GM18858 (cell line): ENCODE data around the gene NR3C1.

Source experiments
- ATAC-seq: cut with Tn5 transposase; IDR thresholded peaks from one replicate; pipeline ENCODE4 v1.9.1; 2021; ENCODE audit not compliant: unreplicated experiment

Gene NR3C1

DNA sequence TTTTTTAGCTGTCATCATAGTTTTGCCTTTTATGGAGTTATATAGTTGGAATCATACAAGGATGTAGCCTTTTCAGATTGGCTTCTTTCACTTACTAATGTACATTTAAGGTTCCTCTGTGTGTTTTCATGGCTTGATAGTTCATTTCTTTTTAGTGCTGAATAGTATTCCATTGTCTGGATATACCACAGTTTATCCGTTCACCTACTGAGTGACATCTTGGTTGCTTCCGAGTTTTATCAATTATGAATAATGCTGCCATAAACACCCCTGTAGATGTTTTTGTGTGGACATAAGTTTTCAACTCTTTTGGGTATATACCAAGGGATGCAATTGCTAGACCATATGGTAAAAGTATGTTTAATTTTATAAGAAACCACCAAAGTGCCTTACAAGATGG lies 136.3 kb downstream of the NR3C1 start:
- ATAC-seq, result no peak

DNA sequence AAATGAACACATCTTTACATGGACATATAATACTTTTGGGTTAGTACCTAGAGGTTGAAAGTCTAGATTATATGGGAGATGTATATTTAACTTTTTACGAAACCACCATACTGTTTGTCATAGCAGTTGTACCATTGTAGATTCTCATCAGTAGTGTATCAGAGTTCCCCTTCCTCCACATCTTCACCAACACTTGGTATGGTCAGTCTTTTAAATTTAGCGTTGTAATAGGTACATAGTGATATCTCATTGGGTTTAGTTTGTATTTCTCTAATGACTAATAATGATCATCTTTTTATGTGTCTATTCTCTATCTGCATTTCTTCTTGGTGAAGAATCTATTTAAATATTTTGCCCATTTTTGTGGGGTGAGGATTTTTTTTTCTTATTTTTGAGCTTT lies 137.5 kb downstream of the NR3C1 start:
- no peak for ATAC-seq

GRCh38 chr5:143263272-143263810 lies 140.1 kb downstream of the NR3C1 start:
- no peak for ATAC-seq

DNA sequence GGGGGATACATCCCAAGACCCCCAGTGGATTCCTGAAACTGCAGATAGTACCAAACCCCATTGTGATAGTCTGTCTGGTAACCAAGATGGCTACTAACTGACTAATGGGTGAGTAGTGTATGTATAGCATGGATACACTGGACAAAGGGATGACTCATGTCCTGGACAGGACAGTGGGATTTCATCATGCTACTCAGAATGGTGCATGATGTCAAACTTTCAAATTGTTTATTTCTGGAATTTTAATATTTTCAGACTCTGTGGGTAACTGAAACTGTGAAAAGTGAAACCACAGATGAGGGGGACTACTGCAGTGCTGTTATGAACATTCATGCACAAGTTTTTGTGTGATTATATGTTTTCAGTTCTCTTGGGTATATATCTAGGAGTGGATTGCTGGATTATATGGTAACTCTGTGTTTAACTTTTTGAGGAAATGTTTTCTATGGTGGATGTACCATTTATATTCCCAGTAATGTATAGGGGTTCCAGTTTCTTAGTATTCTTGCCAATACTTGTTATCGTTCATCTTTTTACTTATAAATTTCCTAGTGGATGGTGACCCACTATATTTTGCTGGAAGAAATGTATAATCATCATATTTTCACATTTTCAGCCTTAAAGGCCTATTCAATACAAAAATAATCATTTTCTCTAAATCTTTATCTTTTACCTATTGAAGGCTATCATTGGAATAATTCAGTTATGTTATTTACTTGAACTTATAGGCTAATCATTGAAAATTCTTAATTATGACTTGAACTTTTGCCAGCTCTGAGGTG lies 140.9 kb downstream of the NR3C1 start:
- ATAC-seq, result peak; percentile 84

DNA sequence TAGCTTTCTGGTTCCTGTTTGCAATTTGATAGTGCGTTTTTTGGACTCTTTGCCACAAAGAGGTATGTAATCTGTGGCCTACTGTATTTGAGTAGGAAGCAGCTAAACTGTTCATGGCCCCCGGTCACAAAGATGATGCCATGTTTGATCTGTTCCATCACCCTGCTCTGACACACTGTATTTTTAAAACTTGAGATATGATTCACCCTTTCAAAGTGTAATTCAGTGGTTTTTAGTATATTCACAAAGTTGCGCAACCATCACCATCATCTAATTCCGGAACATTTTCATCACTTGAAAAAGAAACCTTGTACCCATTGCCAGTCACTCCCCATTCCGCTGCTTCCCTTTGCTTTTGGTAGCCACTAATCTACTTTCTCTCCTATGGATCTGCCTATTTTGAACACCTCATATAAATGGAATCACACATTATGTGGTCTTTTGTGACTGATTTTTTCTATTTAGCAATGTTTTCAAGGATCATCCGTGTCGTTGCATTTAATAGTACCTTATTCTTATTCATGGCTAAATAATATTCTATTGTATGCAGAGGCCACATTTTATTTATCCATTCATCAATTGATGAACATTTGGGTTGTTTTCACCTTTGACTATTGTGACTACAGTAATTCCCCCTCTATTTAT lies 141.6 kb downstream of the NR3C1 start:
- ATAC-seq, result no peak

GRCh38 chr5:143259254-143259605 lies 144.3 kb downstream of the NR3C1 start:
- ATAC-seq, result no peak

GRCh38 chr5:143258559-143259253 lies 144.8 kb downstream of the NR3C1 start:
- no peak for ATAC-seq

GRCh38 chr5:143254819-143255218 lies 148.7 kb downstream of the NR3C1 start:
- ATAC-seq, result no peak

GRCh38 chr5:143251946-143252345 lies 151.5 kb downstream of the NR3C1 start:
- ATAC-seq, result no peak

- peak; percentile 62 for ATAC-seq
These were observed 152.3 kb downstream of the NR3C1 start for GRCh38 chr5:143251190-143251589.

GRCh38 chr5:143249851-143250250 lies 153.6 kb downstream of the NR3C1 start:
- ATAC-seq, result no peak

- ATAC-seq, result no peak
These were observed 154.5 kb downstream of the NR3C1 start for GRCh38 chr5:143248822-143249579.

GRCh38 chr5:143248391-143248790 lies 155.1 kb downstream of the NR3C1 start:
- no peak for ATAC-seq

DNA sequence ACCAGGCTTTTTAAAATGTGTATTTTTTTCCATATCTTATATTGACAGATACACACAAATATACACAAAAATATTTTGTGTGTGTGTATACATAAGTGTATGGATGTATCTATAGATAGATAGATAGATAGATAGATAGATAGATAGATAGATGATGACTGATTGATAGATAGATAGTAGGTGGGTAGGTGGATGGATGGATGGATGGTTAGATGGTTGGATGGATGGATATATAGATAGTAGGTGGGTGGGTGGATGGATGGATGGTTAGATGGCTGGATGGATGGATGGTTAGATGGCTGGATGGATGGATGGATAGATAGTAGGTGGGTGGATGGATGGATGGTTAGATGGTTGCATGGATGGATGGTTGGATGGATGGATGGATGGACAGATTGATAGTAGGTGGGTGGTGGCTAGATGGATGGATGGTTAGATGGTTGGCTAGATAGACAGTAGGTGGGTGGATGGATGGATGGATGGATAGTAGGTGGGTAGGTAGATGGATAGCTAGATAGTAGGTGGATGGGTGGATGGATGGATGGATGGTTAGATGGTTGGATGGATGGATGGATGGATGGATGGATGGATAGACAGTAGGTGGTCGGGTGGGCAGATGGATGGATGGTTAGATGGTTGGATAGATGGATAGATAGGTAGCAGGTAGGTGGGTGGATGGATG lies 156.2 kb downstream of the NR3C1 start:
- ATAC-seq, result no peak

DNA sequence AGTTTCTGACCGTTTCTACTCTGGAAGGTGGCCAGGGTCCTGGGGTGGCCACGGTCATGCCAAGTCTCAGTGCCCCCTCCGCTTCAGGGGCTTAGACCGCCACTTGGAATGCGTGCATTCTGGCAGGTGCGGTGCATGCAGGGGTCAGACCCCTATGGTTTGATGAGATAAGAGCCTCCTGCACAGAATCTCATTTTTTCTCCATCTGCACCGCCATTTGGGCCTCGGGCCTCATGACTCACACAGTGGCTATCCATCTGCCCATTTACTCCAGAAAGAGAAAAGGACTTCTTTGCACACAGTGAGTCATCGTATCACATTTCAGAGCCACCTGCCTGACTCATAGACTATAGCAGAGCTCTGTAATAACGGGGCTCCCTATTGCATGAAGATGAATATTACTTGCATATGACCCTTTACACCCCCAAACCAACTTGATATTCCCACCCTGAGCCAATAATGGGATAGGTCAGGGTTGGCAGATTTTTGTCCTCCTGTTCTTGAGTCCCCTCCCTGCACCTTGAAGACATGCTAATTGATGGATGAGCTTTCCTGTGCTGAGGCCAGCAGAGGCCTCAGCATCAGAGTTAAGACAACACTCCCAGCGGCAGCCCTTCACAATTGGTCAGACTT lies 157.4 kb downstream of the NR3C1 start:
- ATAC-seq, result no peak

DNA sequence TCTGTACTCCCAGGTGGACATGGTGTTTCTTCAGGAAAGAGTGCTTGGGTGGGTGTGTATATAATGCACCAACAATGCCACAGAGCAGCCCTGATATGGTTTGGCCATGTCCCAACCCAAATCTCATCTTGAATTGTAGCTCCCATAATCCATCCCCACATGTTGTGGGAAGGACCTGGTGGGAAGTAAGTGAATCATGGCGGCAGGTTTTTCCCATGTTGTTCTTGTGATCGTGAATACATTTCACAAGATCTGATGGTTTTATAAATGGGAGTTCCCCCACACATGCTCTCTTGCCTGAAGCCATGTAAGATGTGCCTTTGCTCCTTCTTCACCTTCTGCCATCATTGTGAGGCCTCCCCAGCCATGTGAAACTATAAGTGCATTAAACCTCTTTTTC lies 158.5 kb downstream of the NR3C1 start:
- no peak for ATAC-seq

- ATAC-seq, result no peak
These were observed 159.3 kb downstream of the NR3C1 start for GRCh38 chr5:143244000-143244736.

DNA sequence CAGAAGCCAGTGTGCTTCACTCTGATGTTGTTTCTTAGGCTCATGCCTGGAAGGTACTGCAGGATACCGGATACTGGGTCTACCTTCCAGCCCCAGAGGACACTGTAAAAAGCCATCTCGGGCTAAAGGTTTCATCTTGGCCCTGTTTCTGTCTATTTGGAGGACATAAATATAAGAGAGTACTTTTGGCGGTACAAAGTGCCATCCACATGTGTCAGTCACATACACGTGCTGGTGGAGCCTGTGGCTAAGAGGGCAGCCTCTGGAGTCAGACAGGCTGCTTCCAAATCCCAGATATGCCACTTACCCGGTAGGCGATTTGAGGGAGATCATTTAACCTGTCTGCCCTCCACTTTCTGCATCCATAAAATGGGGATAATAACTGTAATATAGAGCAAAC lies 160.4 kb downstream of the NR3C1 start:
- no peak for ATAC-seq

GRCh38 chr5:143241892-143242291 lies 161.6 kb downstream of the NR3C1 start:
- no peak for ATAC-seq
